Nephron (organoid): ENCODE measurements around the gene THAP5.

Experiments used
- H3K27ac Mint-ChIP-seq, 3 experiments: 2 replicates each; pipeline ENCODE4 v1.8.0; 2020; ENCODE audit warnings: mixed read lengths in 3 of 3, mild to moderate bottlenecking in 2 of 3, moderate library complexity in 1 of 3
- H3K27me3 Mint-ChIP-seq: 2 replicates; pipeline ENCODE4 v1.8.0; 2021; ENCODE audit warnings: low read depth, mild to moderate bottlenecking, moderate library complexity, mixed read lengths
- H3K36me3 Mint-ChIP-seq: 2 replicates; pipeline ENCODE4 v1.8.0; 2020; ENCODE audit warnings: low read depth, mixed read lengths
- H3K4me1 Mint-ChIP-seq: 2 replicates; pipeline ENCODE4 v1.8.0; 2020; ENCODE audit warnings: mixed read lengths
- H3K4me3 Mint-ChIP-seq, 3 experiments: 2 replicates each; pipeline ENCODE4 v1.8.0; 2020; ENCODE audit warnings: mild to moderate bottlenecking in 3 of 3, mixed read lengths in 3 of 3, moderate library complexity in 2 of 3
- H3K9me3 Mint-ChIP-seq: 2 replicates; pipeline ENCODE4 v1.8.0; 2020; ENCODE audit warnings: mixed read lengths
- CTCF ChIP-seq, 3 experiments: fragments of 200-600 bp; sonication (generic); IDR thresholded peaks; one replicate each; pipeline ENCODE4 v1.5.0; 2021; ENCODE audit warnings: antibody characterized with exemption in 3 of 3; ENCODE audit not compliant: unreplicated experiment in 3 of 3

Gene THAP5

GRCh38 chr7:108611268-108611667 lies 41.8 kb upstream of the THAP5 start:
- TF ChIP-seq CTCF (IDR thresholded peaks at IDR 0.05; ENCODE audit: unreplicated experiment in 3 of 3), result no peak
- Mint-ChIP-seq H3K27ac (peak overlapping the region in 1 of 3 experiments; percentile 27), H3K36me3 (no peaks in the 10 kb centered on the region)

GRCh38 chr7:108609643-108610042 lies 40.1 kb upstream of the THAP5 start:
- no peak for TF ChIP-seq CTCF (IDR thresholded peaks at IDR 0.05; ENCODE audit: unreplicated experiment in 3 of 3)
- Mint-ChIP-seq H3K9me3 (peaks cover 2% of the 10 kb centered on the region), H3K27ac (no peak overlapping the region), H3K4me3 (no peak overlapping the region), H3K4me1 (peaks cover 10% of the 10 kb centered on the region), H3K36me3 (no peaks in the 10 kb centered on the region), H3K27me3 (no peaks in the 10 kb centered on the region)

More at GRCh38 chr7:108611268-108611667, 41.8 kb upstream of the THAP5 start:
- Mint-ChIP-seq H3K9me3 (peaks cover 2% of the 10 kb centered on the region), H3K27me3 (no peaks in the 10 kb centered on the region), H3K4me1 (peaks cover 10% of the 10 kb centered on the region), H3K4me3 (no peak overlapping the region)

- H3K4me3 Mint-ChIP-seq, result no peak overlapping the region
- no peak for TF ChIP-seq CTCF (IDR thresholded peaks at IDR 0.05; ENCODE audit: unreplicated experiment in 3 of 3)
- no peaks in the 10 kb centered on the region for H3K27me3 Mint-ChIP-seq
- H3K36me3 Mint-ChIP-seq, result no peaks in the 10 kb centered on the region
- H3K27ac Mint-ChIP-seq, result no peak overlapping the region
- H3K4me1 Mint-ChIP-seq, result no peaks in the 10 kb centered on the region
- no peaks in the 10 kb centered on the region for H3K9me3 Mint-ChIP-seq
These were observed 36.2 kb upstream of the THAP5 start for GRCh38 chr7:108605559-108606201.

- H3K9me3 Mint-ChIP-seq, result no peaks in the 10 kb centered on the region
These were observed 35.0 kb upstream of the THAP5 start for GRCh38 chr7:108604307-108605077.

GRCh38 chr7:108603656-108604306 lies 34.3 kb upstream of the THAP5 start:
- Mint-ChIP-seq H3K36me3 (no peaks in the 10 kb centered on the region), H3K4me3 (no peak overlapping the region), H3K4me1 (peaks cover 9% of the 10 kb centered on the region), H3K27ac (no peak overlapping the region), H3K9me3 (no peaks in the 10 kb centered on the region), H3K27me3 (no peaks in the 10 kb centered on the region)
- no peak for TF ChIP-seq CTCF (IDR thresholded peaks at IDR 0.05; ENCODE audit: unreplicated experiment in 3 of 3)

More at GRCh38 chr7:108604307-108605077, 35.0 kb upstream of the THAP5 start:
- no peak overlapping the region for H3K4me3 Mint-ChIP-seq
- H3K27ac Mint-ChIP-seq, result no peak overlapping the region
- no peaks in the 10 kb centered on the region for H3K36me3 Mint-ChIP-seq
- H3K27me3 Mint-ChIP-seq, result no peaks in the 10 kb centered on the region
- no peak for TF ChIP-seq CTCF (IDR thresholded peaks at IDR 0.05; ENCODE audit: unreplicated experiment in 3 of 3)
- H3K4me1 Mint-ChIP-seq, result peaks cover 2% of the 10 kb centered on the region
